Measurements from ENCODE around the gene AGBL1.

The AGBL1 gene

DNA sequence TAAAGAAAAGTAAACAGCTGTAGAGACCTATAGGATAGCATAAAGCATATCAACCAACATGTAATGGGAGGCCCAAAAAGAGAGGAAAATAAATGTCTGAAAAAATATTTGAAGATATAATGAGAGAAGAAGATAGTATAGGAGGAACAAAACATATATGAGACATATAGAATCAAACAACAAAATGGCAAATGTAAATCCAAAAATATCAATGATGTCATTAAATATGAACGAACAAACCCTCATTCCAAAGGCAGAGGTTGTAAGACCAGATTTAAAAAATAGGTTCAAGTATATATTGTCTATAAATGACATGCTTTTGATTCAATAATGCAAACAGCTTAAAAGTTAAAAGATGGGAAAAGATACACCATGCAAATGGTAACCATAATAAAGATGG lies 470.4 kb downstream of the AGBL1 start:
- TF ChIP-seq NFIC (IDR thresholded peaks at IDR 0.05), result no peak
- no peak for TF ChIP-seq CREB1 (IDR thresholded peaks at IDR 0.05; ENCODE audit: low read depth)
- no peak for TF ChIP-seq RAD21 (IDR thresholded peaks at IDR 0.05; ENCODE audit: low read depth)
- TF ChIP-seq CEBPB (IDR thresholded peaks at IDR 0.05), result no peak
- TF ChIP-seq EP300 (IDR thresholded peaks at IDR 0.05; ENCODE audit: borderline replicate concordance), result no peak
- TF ChIP-seq YY1 (IDR thresholded peaks at IDR 0.05; ENCODE audit: low read depth), result no peak
- no peak for TF ChIP-seq TAF1 (IDR thresholded peaks at IDR 0.05; ENCODE audit: low read depth)
- TF ChIP-seq, protein P1, sequence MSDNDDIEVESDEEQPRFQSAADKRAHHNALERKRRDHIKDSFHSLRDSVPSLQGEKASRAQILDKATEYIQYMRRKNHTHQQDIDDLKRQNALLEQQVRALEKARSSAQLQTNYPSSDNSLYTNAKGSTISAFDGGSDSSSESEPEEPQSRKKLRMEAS (IDR thresholded peaks at IDR 0.05), result no peak
- no peak for TF ChIP-seq EGR1 (IDR thresholded peaks at IDR 0.05)
- no peak for TF ChIP-seq TEAD4 (IDR thresholded peaks at IDR 0.05)

GRCh38 chr15:86553108-86553507 lies 473.4 kb downstream of the AGBL1 start:
- no peak for TF ChIP-seq EGR1 (IDR thresholded peaks at IDR 0.05)
- TF ChIP-seq CEBPB (IDR thresholded peaks at IDR 0.05), result no peak
- TF ChIP-seq TCF12 (IDR thresholded peaks at IDR 0.05; ENCODE audit: low read depth), result no peak
- no peak for TF ChIP-seq EP300 (IDR thresholded peaks at IDR 0.05; ENCODE audit: borderline replicate concordance)
- TF ChIP-seq NFIC (IDR thresholded peaks at IDR 0.05), result no peak
- TF ChIP-seq CREB1 (IDR thresholded peaks at IDR 0.05; ENCODE audit: low read depth), result no peak
- TF ChIP-seq USF1 (IDR thresholded peaks at IDR 0.05), result no peak

GRCh38 chr15:86555098-86555497 lies 475.4 kb downstream of the AGBL1 start:
- TF ChIP-seq TEAD4 (IDR thresholded peaks at IDR 0.05) (no peak), EP300 (IDR thresholded peaks at IDR 0.05; ENCODE audit: borderline replicate concordance) (no peak), FOXM1 (IDR thresholded peaks at IDR 0.05; ENCODE audit: borderline replicate concordance, low read depth) (no peak), NFIC (IDR thresholded peaks at IDR 0.05) (no peak), EGR1 (IDR thresholded peaks at IDR 0.05) (no peak), RAD21 (IDR thresholded peaks at IDR 0.05; ENCODE audit: low read depth) (no peak), YY1 (IDR thresholded peaks at IDR 0.05; ENCODE audit: low read depth) (no peak), TCF12 (IDR thresholded peaks at IDR 0.05; ENCODE audit: low read depth) (no peak), ZBTB7A (IDR thresholded peaks at IDR 0.05; ENCODE audit: low read depth) (no peak), CEBPB (IDR thresholded peaks at IDR 0.05) (no peak), TAF1 (IDR thresholded peaks at IDR 0.05; ENCODE audit: low read depth) (no peak), USF1 (IDR thresholded peaks at IDR 0.05) (no peak), CREB1 (IDR thresholded peaks at IDR 0.05; ENCODE audit: low read depth) (no peak), REST (IDR thresholded peaks at IDR 0.05; ENCODE audit: low read depth) (no peak)
- TF ChIP-seq, protein P1 (IDR thresholded peaks at IDR 0.05), result no peak

DNA sequence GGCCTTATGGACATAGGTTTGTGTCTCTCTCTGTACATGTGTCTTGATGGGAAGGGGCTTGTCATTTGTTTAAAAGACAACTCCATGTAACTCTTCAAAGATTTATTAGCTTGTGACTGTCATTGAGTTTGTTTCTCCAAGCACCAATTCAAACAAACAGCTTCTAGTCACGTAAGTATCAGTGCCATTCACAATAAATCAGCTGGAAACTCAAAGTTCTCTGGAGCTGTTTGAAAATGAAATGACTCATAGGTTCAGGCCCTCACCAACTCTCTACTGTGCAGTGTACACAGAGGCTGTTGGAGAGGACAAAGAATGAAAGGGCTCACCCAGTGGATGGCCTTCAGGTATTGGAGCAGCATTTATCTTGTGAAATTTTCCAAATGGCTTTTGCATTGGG lies 476.3 kb downstream of the AGBL1 start:
- TF ChIP-seq EGR1 (IDR thresholded peaks at IDR 0.05), result no peak
- no peak for TF ChIP-seq NFIC (IDR thresholded peaks at IDR 0.05)
- TF ChIP-seq TAF1 (IDR thresholded peaks at IDR 0.05; ENCODE audit: low read depth), result no peak
- no peak for TF ChIP-seq ZBTB7A (IDR thresholded peaks at IDR 0.05; ENCODE audit: low read depth)
- no peak for TF ChIP-seq RAD21 (IDR thresholded peaks at IDR 0.05; ENCODE audit: low read depth)
- no peak for TF ChIP-seq FOXM1 (IDR thresholded peaks at IDR 0.05; ENCODE audit: borderline replicate concordance, low read depth)

- TF ChIP-seq TAF1 (IDR thresholded peaks at IDR 0.05; ENCODE audit: low read depth) (no peak), ZBTB7A (IDR thresholded peaks at IDR 0.05; ENCODE audit: low read depth) (no peak), EP300 (IDR thresholded peaks at IDR 0.05; ENCODE audit: borderline replicate concordance) (no peak)
These were observed 476.8 kb downstream of the AGBL1 start for GRCh38 chr15:86556396-86557017.

GRCh38 chr15:86557018-86557550 lies 477.4 kb downstream of the AGBL1 start:
- TF ChIP-seq TAF1 (IDR thresholded peaks at IDR 0.05; ENCODE audit: low read depth), result no peak
- TF ChIP-seq USF1 (IDR thresholded peaks at IDR 0.05), result no peak
- no peak for TF ChIP-seq CREB1 (IDR thresholded peaks at IDR 0.05; ENCODE audit: low read depth)
- no peak for TF ChIP-seq CEBPB (IDR thresholded peaks at IDR 0.05)
- no peak for TF ChIP-seq TCF12 (IDR thresholded peaks at IDR 0.05; ENCODE audit: low read depth)
- no peak for TF ChIP-seq NFIC (IDR thresholded peaks at IDR 0.05)
- TF ChIP-seq, protein P1 (IDR thresholded peaks at IDR 0.05), result no peak
- no peak for TF ChIP-seq REST (IDR thresholded peaks at IDR 0.05; ENCODE audit: low read depth)
- no peak for TF ChIP-seq TEAD4 (IDR thresholded peaks at IDR 0.05)
- TF ChIP-seq YY1 (IDR thresholded peaks at IDR 0.05; ENCODE audit: low read depth), result no peak
- no peak for TF ChIP-seq FOXM1 (IDR thresholded peaks at IDR 0.05; ENCODE audit: borderline replicate concordance, low read depth)
- TF ChIP-seq EP300 (IDR thresholded peaks at IDR 0.05; ENCODE audit: borderline replicate concordance), result no peak
- TF ChIP-seq RAD21 (IDR thresholded peaks at IDR 0.05; ENCODE audit: low read depth), result no peak
- TF ChIP-seq ZBTB7A (IDR thresholded peaks at IDR 0.05; ENCODE audit: low read depth), result no peak
- no peak for TF ChIP-seq EGR1 (IDR thresholded peaks at IDR 0.05)

All from Ishikawa (cell line).